ENCODE results near the gene TLE1. TPM values are rescaled to one million over a fixed set of nuclear protein-coding genes. Genes with fewer than 3 reads are reported as not detected.

TLE1 gene
- total RNA-seq, 2 donors from 2014 or later, result 17.1 to 42.8 TPM

DNA sequence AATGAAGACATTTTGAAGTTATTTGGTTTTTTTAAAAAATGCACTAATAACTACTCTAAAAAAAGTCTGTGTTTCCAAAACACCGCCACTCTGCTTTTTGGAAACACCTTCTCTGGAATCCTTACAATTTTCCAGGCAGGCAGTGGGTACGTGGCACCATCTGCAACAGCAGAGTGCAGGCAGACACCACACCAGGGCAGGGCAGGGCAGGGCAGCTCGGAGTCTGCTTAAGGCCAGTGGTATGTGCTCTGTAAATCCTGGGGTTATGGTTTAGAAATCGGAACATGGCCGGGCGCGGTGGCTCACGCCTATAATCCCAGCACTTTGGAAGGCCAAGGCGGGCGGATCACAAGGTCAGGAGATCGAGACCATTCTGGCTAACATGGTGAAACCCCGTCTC, 97.6 kb downstream of the TLE1 start:
- Histone ChIP-seq H3K4me3 (no peak overlapping the region), H3K36me3 (peaks cover 15% of the 10 kb centered on the region), H3K4me1 (peaks cover 0 to 11% of the 10 kb centered on the region in 2 donors)

DNA sequence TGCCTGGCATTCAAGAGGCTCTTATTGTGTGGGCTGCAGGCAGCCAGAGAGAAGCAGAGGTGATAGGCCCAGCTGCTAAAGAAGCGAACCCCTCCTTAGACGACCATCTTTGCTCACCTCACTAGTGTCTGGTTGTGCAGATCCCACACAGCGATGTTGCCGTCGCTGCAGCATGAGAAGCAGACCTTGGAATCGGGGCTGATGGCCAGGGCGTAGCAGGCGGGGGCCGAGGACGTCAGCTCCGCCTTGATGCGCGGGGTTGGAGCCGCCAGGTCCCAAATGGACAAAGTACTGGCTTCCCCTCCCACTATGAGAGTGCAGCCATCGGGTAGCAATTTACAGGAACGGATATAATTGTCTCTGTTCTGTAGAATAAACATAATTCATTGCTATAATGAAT, 98.7 kb downstream of the TLE1 start:
- TF ChIP-seq, protein P1, sequence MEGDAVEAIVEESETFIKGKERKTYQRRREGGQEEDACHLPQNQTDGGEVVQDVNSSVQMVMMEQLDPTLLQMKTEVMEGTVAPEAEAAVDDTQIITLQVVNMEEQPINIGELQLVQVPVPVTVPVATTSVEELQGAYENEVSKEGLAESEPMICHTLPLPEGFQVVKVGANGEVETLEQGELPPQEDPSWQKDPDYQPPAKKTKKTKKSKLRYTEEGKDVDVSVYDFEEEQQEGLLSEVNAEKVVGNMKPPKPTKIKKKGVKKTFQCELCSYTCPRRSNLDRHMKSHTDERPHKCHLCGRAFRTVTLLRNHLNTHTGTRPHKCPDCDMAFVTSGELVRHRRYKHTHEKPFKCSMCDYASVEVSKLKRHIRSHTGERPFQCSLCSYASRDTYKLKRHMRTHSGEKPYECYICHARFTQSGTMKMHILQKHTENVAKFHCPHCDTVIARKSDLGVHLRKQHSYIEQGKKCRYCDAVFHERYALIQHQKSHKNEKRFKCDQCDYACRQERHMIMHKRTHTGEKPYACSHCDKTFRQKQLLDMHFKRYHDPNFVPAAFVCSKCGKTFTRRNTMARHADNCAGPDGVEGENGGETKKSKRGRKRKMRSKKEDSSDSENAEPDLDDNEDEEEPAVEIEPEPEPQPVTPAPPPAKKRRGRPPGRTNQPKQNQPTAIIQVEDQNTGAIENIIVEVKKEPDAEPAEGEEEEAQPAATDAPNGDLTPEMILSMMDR (IDR thresholded peaks at IDR 0.05), result no peak
- DNase-seq (ENCODE audit: low spot score), result no peak
- H3K4me1 ChIP-seq, result peaks cover 0 to 11% of the 10 kb centered on the region in 2 donors
- no peak overlapping the region for H3K4me3 ChIP-seq
- peaks cover 16% of the 10 kb centered on the region for H3K36me3 ChIP-seq
- no peak overlapping the region for H3K27ac ChIP-seq
- no peaks in the 10 kb centered on the region for H3K9me3 ChIP-seq
- no peaks in the 10 kb centered on the region for H3K27me3 ChIP-seq

More for the DNA sequence above, 97.6 kb downstream of the TLE1 start:
- TF ChIP-seq, protein P1 (IDR thresholded peaks at IDR 0.05), result no peak
- DNase-seq (ENCODE audit: low spot score), result no peak
- Histone ChIP-seq H3K27me3 (no peaks in the 10 kb centered on the region), H3K9me3 (no peaks in the 10 kb centered on the region), H3K27ac (no peak overlapping the region)

DNA sequence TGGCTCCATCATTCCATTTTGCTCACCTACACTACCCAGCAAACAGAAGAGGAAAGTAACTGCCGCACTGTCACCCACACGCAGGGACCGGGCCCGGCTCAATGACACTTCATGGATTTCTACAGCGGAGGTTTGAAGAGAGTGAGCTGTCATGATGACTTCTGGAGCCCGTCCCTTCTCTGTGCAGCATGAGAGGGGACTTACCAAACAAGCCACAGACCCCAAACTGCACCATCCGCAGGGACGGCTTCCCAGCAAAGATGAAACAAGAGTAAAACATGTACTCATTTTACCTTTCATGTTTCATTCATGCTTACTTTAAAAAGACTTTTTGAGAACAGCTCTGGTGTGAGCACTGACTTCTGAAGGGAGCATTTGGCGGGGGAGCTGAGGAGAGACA, 99.5 kb downstream of the TLE1 start:
- no peaks in the 10 kb centered on the region for H3K27me3 ChIP-seq
- peaks cover 24% of the 10 kb centered on the region for H3K36me3 ChIP-seq
- H3K9me3 ChIP-seq, result no peaks in the 10 kb centered on the region
- TF ChIP-seq, protein P1 (IDR thresholded peaks at IDR 0.05), result no peak
- no peak overlapping the region for H3K4me3 ChIP-seq
- no peak overlapping the region for H3K27ac ChIP-seq
- peaks cover 0 to 11% of the 10 kb centered on the region in 2 donors for H3K4me1 ChIP-seq
- DNase-seq (ENCODE audit: low spot score), result no peak

DNA sequence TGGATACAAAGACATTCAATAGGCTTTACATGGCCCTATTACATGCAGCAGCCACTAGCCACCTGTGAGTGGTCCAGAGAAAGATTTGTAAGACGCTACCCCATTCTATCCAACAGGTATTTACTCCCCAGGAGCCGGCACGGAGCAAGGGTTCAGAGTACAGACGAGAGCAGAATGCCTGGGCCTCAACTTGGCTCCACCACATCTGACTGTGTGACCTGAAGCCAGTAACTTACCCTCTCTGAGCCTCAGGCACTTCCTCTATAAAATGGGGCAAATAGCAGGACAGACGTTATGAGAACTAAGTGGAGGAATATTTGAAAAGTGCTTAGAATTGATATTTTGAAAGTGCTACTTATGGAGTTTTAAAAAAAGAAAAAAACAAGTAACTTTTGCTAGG, 100.0 kb downstream of the TLE1 start:
- Histone ChIP-seq H3K36me3 (peaks cover 27% of the 10 kb centered on the region), H3K9me3 (no peaks in the 10 kb centered on the region), H3K4me1 (peaks cover 0 to 11% of the 10 kb centered on the region in 2 donors), H3K4me3 (no peak overlapping the region), H3K27ac (no peak overlapping the region), H3K27me3 (no peaks in the 10 kb centered on the region)
- DNase-seq (ENCODE audit: low spot score), result no peak
- TF ChIP-seq, protein P1 (IDR thresholded peaks at IDR 0.05), result no peak

DNA sequence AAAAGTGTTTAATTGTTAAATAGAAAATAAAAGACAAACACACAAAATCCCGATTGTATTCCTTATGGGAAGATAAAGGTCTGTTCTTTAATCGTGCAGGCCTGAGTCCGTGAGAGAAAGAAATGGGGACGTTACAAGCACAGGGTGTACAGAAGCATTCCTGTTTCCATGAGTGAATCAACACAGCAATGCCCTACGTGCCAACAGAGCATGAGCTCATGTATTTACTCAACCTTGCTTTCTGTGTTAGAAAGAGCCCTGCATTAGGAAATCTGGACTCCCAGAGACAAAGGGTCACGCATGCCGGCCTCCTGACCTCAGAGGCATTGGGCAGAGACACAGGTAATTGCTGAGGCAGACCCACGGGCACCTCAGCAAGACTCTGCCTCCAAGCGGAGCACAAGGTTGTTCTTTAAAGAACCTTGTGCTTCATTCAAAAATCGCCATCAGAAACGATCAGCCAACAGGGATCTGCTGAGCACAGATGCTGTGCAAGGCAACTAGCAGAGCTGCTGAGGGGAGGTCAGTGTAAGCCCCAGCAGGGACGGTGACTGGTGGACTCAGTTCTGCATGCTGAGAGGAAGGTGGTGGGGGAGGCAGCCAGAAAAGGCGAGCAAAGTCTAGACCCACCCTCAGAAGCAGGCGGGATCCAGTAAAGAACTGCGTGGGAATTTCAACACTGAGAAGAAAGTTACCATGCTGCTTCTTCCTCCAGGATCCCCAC, 101.0 kb downstream of the TLE1 start:
- Histone ChIP-seq H3K4me1 (peaks cover 0 to 11% of the 10 kb centered on the region in 2 donors), H3K27ac (no peak overlapping the region)
- DNase-seq (ENCODE audit: low spot score), result no peak

More for the DNA sequence above, 101.0 kb downstream of the TLE1 start:
- H3K36me3 ChIP-seq, result peaks cover 35% of the 10 kb centered on the region
- no peaks in the 10 kb centered on the region for H3K9me3 ChIP-seq
- TF ChIP-seq, protein P1 (IDR thresholded peaks at IDR 0.05), result no peak
- H3K27me3 ChIP-seq, result no peaks in the 10 kb centered on the region
- H3K4me3 ChIP-seq, result no peak overlapping the region

All from right atrium auricular region (tissue), 2 donors.